Left renal pelvis (tissue), 4 donors: ENCODE measurements around the gene TMEM54. TPM values are rescaled to one million over a fixed set of nuclear protein-coding genes. Genes with fewer than 3 reads are reported as not detected.

ENCODE experiments used
- DNase-seq, 4 donors: peaks; one replicate each; pipeline ENCODE4 v3.0.0-alpha.2; 2013; ENCODE audit warnings: low read depth in 4 of 4, low spot score in 3 of 4
- polyA plus RNA-seq, 4 donors: library from polyadenylated mRNA; unstranded; fragments of 120-200 nt; gene quantifications; one replicate each; pipeline ENCODE4 v1.2.1, GENCODE V29; 2013; ENCODE audit not compliant: insufficient read length in 4 of 4

The TMEM54 gene
- polyA plus RNA-seq, 4 donors, result 8.7 to 17.9 (median 11.1) TPM

DNA sequence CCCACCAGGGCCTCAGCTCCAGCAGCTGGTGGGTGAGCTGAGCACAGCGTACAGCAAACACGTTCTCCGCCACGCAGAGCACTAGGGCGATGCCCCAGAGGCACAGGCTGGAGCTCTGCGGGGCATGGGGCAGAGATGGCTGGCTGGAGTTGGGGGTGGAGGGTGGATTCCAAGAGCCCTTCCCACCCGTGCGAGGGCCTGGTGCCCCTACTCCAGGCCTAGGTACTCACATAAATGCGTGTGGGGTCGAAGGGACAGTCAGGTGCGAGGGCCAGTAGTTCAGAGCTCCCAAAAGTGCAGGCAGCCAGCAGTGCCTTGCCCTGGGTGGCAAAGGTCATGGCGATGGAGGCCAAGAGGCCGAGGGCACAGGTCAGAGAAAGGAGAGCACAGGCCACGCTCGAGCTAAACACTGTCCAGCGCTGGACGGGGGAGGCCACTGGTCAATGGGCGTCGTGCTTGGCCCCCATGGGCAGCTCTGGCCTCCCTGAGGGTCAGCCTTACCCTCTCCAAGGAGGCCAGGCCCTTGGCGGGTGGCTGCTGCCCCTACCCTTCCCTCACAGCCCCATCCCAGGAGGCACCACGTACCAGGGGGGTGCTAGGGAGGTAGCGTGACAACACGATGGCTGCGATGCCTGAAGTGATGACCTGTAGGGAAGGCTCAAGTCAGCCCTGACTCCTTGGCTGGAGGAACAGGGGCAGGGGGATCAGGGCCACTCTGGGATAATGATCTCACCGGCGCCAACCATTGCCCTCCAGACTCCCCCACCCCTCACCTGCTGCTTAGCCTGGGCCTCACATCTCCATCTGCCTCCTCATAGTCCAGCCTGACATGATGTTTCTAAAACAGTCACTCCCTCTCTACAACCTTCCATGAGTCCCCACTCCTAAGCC is 5.6 kb downstream of the TMEM54 start:
- DNase-seq, result no peak

DNA sequence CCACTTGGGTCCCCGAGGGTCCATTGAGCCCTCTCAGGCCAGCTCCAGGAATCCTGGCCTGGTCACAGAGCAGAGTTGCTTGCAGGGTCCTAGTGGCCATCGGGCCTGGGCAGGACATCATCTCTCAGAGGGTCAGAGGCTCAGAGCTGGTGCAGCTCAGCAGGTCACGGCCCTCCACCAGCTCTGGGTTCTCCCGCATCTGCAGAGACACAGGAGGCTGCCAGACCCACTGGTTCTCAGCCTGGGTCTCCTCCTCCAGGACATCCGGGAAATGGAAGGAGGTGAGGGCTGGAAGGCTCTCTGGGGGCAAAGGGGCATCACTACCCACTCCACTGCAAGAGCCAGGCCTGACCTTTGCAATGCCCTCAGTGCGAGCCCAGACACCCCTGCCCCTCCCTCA is 6.5 kb downstream of the TMEM54 start:
- DNase-seq, result no peak

DNA sequence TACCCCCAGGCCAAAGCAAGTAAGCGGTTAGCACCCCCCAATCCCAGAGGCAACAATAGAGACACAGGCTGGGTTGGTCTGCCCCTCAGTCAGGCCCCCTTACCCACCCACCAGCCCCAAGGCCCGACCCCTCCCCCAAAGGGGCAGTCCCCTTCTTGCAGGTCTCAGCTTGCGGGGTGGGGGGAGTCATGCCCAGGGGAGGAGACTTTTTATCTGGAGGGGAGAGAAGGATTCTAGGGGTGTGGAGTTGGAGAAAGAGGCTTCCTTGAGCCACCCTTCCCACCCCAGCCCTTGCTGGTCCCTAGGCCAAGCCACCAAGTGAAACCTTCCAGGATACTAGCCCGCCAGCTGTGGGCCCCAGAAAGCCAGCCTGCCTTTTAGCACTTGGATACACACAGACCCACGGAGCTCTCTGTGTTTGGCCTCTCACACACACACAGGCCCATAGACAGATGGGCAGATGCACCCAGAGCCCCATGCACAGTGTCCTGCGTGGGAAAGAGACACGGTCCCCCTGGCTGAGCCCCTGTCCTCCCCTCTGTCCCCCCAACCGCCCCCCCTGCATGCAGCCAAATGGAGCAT is 7.1 kb downstream of the TMEM54 start:
- DNase-seq, result no peak

DNA sequence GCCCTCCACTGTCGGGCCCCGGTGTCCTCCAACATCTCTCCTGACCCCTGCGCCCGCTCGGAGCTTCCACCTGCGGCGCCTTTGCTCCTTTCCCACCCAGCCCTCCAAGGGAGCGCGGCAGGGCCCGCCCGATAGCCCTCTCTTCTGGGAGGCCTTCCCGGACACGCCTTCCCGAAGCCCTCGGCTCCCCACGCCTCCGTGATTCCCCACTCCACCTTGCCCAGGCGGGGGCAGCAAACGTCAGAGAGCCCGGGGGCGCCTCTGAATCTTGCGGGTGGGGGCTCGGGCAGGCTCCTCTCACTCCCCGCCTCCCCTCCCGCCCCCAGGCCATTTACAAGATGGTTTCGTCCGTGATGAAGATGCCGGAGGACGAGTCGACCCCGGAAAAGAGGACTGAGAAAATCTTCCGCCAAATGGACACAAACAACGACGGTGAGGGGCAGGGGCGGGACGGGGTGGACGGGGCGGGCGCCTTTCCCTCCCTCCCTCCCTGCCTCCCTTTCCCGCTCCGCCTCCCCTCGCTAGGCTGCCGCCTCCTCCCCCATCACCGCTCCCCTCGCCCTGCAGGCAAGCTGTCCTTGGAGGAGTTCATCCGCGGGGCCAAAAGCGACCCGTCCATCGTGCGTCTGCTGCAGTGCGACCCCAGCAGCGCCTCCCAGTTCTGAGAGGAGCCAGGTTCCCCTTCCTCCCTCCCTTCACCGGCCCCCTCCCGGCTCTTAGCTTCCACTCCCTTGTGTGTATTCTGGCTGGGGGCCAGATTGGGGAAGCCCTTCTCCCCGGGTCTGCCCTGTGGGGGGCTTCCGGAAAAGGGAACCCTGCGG is 7.8 kb downstream of the TMEM54 start:
- no peak for DNase-seq

DNA sequence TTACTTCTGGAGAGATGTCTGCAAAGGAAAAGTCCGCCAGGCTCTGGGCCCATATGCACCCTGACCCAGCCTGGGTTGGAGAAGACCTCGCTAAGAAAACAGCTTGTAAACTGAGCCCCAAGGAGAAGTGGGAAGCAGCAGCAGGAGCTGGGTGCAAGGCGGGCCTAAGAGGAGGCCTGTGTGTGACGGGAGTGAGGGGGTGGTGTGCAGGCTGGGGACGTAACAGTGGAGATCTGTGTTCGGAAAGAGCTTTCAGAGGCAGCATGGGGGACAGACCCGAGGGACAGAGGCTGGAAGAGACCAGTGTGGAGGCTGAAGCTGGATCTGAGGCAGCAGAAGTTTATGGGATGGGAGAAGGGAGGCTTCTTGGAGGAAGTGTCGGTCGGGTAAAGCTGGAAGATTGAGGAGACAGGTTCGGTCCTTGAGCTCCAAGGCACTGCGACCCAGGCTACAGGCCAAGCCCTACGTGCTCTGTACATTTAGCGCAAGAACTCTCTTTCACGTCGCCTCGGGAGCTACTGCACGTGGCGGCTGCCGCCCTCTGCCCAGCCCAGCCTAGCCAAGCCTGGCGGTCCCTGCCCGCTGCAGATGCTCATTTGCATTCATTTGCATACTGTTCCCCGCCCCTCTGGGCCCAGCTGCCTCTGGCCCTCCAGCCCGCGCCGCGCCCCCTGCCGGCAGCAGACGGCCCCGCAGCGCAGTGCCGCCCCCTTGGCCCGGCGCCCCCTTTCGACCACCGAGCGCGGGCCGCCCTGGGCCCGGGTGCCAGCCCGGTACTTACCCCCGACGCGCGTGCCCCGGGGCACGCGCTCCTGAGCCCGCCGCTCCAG is 8.6 kb downstream of the TMEM54 start:
- no peak for DNase-seq

DNA sequence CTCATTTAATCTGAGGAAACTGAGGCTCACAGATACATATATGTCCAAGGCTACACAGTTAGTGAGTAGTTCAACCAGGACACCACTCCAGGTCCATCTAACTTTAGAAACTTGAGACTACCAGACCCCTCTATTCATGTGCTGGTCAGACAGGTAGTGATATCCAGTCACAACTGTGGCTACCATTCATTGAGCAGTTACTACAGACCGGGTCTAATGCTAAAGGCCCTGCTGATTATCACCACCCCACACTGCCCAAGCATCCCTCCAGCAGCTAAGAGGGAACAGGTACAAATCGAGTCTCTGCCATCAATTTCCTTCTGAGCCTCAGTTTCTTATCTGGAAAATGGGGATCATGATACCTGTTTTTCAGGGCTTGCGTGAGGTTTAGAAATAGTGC is 9.6 kb downstream of the TMEM54 start:
- DNase-seq, result no peak

DNA sequence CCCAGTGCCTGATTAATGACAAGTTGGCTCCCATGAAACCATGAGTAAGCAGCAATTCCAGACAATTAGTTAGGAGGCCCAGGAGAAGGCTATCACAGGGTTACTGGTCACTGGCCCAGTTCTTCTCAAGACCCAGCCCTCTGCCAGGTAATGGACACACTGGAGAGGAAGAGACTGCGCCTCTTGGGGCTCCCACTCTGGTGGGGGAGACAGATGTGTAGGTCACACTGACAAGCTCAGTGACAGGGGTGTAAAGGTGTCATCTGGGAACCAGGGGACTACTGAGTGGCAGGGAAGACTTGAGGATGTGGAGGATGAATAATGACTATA is 10.0 kb downstream of the TMEM54 start:
- no peak for DNase-seq

DNA sequence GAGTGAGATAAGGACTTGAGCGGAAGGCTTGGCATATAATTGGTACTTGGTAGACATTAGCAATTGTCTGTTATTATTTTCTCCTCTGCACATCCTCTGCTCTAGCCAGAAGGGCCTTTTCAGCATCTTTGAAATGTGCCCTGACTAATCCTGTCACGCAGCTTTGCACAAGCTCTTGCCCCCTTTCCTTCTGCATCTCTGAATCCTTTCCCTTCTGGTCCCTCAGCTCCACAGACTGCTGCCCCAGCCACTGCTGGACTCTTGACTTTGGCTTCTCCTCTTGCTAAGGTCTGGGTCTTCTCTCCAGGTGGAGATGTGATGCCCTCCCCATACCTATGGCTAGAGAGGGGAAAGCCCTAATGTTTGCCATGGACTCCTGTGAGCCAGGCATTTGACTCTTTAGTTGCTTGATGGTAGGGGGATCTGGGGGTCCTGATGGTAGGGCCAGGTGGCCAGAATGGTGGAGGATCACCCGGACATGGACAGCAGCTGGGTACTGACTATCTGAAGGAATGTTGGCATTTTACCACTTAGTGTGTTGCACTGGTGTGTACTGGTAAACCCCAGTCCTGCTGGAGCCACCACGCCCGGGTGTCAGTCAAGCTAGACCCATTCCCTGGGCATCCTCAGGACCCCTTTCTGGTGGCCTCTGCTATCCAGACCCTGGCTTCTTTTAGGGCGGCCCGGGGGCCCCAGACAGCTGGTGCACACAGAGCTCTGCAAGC is 10.5 kb downstream of the TMEM54 start:
- no peak for DNase-seq

DNA sequence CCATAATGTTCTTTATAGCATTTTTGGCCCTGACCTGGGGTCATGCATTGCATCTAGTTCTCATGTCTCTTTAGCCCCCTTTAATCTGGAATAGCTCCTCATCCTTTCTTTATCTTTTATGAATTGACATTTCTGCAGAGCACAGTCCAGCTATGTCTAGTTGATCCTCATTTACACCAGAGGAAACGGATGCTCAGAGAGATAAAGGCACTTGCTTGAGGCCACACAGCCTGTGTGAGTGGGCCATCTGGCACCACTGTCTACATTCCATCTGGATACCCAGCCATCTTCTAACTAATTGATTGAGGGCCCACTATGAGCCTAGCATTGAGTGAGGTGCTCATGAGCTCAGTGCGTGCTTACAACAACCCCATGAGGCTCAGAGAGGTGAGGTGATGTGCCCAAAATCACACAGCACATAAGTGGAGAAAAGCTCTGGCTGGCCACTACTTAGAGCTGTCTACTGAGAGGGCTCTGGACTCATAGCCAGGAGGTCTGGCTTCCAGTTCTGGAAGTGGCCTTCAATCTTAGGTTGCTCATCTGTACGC is 11.4 kb downstream of the TMEM54 start:
- DNase-seq, result no peak

DNA sequence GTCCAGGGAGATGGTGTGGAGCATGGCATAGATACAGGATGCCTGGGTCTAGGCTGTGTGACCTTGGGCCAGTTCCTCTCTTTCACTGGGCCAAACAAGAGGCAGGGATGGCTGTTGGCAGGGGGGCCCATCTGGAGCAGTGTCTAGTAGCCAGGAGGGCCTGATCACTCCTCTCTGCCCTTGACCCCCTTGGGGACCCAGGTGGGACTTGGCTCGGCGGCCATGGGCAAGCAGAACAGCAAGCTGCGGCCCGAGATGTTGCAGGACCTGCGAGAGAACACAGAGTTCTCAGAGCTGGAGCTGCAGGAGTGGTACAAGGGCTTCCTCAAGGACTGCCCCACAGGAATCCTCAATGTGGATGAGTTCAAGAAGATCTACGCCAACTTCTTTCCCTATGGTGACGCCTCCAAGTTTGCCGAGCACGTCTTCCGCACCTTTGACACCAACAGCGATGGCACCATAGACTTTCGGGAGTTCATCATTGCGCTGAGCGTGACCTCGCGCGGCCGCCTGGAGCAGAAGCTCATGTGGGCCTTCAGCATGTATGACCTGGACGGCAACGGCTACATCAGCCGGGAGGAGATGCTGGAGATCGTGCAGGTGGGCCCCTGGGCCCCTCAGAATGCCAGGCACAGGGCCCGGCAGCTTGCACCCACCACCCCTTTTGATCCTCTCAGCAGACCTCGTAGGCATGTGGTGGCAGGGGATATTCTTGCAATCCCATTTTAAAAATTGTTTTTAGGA is 12.3 kb downstream of the TMEM54 start:
- DNase-seq, result no peak

DNA sequence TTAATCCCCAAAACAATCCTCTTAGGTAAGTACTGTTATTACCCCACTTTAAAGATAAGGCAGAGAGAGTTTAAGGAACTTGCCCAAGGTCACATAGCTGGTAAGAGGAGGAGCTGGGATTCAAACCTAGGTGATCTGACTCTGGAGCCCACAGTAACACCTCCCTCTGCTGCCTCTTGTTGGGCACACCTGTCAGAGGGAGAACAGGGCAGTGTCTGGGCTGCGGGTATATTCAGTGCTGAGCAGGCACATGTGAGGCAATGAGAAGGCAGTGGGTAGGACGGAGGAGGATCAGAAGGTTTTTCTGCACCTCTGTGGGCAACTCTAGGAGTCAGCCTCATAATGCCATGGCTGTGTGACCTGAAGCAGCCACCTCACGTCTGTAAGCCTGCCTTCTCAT is 13.1 kb downstream of the TMEM54 start:
- DNase-seq, result no peak

DNA sequence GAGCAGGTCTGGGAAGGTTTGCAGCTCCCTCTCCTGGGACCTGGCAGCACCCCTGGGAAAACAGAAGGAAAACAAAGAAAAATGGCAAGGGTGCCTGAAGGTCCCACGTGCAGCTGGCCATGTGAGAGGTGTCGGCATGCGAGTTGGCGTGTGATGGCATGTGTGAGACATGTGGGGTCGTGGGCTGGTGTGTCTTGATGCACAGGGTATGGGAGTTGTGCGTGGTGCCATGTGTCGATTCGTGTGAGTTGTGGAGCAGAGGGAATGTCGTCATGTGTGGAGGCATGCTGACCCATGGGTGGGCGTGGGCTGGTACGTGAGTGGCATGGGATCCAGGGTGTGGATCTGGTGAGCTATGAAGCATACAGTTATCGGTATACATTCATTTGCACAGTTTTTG is 13.6 kb downstream of the TMEM54 start:
- DNase-seq, result no peak

DNA sequence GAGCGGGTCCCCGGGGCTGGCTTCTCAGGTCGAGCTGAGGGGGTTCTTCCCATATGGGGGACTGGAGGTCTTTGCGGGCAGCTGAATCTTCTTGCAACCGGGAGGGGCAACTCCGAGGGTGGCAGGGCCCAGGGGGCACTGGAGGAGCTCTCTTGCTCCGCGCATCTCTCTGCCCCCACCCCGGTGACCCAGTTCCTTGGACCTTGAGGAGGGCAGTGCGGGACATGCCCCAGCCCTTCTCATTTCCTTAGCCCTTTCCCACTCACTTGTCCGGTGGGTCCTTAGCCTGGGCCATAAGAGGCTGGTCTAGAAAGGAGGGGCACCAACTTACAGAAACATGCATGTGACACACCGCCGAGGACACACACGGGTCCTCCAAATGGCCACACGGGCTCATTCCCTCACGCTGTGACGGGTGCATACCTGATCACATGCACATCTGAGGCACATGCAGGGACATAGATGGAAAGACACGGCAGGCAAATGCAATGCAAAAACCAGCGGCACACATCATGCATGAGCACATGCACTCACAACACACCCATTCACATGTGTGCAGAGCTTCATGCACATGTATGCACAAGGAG is 14.3 kb downstream of the TMEM54 start:
- no peak for DNase-seq

DNA sequence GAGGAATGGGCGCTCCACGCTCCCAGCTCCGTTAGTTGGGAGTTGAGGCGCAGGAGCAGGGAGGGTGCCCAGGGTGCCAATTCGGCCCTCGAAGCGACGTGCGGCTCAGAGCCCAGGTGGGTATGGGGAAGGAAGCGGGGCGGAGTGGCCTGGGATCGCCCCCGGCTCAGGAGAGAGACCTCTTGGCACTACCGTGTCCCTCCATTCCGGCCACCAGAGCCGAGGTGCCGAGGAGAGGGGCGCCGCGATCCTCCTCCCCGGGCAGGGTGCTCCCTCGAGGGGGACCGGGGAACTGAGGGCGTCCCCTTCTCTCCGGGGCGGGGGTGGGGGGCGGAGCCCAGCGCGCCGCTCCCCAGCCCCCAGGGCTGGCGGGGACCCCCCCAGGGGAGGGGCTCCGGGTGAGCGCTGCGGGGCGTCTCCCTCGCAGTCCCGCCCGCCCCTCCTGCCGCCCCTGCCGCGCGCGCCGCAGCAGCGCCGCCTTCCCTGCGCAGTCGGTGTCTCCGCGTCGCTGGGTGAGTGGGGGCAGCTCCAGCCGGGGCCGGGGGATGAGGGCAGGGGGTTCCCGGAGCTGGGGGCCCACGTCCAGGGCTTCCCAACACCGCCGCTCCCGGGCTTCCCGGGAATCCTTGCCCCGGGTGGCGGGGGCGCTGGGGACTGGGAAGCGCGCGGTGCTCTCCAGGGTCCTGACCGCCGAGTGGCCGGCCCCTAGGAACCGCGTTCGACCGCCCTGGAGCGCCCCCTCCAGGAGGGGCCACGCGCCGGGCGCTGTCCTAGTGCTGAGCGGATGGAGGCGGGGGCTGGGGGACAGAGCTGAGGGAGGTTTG is 15.0 kb downstream of the TMEM54 start, which contains the start of gene HPCA:
TSS of gene HPCA (plus strand) at position 488 of the 824 bp plus-strand sequence. CDS start 2,408 bp downstream, outside the sequence.
- DNase-seq, result no peak

DNA sequence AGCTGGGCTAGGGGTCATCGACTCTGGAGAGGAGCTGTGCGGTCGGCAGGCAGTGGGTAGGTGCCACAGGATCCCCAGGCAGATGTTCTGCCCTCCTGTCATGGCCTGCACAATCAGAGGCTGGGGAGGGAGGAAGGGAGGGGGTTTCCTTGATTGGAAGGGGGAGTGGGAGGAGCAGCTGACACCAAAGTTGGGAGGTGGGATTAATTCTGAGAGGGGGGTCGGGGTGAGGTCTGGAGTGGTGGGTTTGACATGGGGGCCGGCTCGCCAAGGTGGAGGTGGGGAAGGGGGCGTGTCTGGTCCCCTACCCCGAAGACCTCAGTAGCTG is 15.5 kb downstream of the TMEM54 start:
- DNase-seq, result no peak

DNA sequence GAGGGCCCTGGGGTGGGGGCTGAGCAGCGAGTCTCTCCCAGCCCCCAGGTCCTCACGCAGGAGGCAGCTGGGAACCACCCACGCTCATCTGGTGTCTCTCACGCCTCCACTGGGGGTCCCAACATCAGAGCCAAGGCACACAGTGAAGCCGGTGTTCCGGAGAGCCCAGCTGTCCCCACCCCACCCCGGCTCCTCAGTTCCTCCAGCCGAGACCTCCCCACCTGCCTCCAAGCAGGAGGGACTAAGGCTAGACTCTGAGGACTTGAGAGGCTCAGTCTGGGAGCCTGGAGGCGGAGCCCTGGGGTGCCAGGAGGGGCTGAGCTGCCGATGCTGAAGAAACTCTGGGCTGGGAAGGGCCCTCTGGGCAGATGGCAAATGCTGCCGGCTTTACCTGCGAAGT is 16.5 kb downstream of the TMEM54 start:
- DNase-seq, result no peak

DNA sequence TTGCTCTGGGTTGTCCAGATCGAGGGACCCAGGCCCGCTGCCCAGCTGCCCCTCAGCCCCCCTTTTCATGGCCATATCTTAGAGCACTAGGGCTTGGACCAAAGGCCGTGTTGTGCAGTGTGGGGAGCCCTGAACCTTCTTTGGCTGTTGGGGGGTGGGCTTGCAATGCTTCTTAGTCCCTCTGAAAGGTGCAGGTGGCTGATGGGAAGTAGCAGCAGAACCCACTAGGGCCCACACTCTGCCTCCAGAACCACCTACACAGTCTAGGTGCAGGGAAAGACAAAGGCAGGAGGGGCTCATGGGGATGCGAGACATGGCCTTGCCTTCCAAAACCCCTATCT is 17.2 kb downstream of the TMEM54 start:
- no peak for DNase-seq
